Ovary (tissue), 9 donors: ENCODE data around the gene AGO3. TPM values are rescaled to one million over a fixed set of nuclear protein-coding genes. Genes with fewer than 3 reads are reported as not detected.

Experiments used
- DNase-seq, 5 donors: peaks; one replicate each; pipeline ENCODE4 v3.0.0-alpha.2; 2019 to 2020
- H3K27ac ChIP-seq, 2 donors: fragments of 200-600 bp; one replicate each; pipeline versions ENCODE4 v1.5.1 to v1.8.0; 2019 to 2022
- H3K27me3 ChIP-seq: fragments of 200-600 bp; one replicate; pipeline ENCODE4 v1.8.0; 2022
- H3K36me3 ChIP-seq: fragments of 200-600 bp; sonication (generic); one replicate; pipeline ENCODE4 v1.5.1; 2019
- H3K4me1 ChIP-seq: one replicate; pipeline ENCODE4 v1.8.1; 2013; ENCODE audit warnings: mild to moderate bottlenecking, moderate library complexity; ENCODE audit not compliant: insufficient read depth
- H3K4me3 ChIP-seq: fragments of 200-600 bp; sonication (generic); one replicate; pipeline ENCODE4 v1.5.1; 2017
- H3K9me3 ChIP-seq, 2 donors: fragments of 200-600 bp in 1 of 2; sonication (generic) in 1 of 2; one replicate each; pipeline versions ENCODE4 v1.5.1 to v1.8.1; 2013 to 2019; ENCODE audit warnings: mild to moderate bottlenecking in 1 of 2, moderate library complexity in 1 of 2
- CTCF ChIP-seq, 3 donors: fragments of 450-650 bp in 2 of 3; fragments of 200-600 bp in 1 of 3; IDR thresholded peaks; one replicate each; pipeline versions ENCODE4 v1.5.1 to v1.8.0; 2016 to 2022; ENCODE audit warnings: antibody characterized with exemption in 3 of 3, mild to moderate bottlenecking in 1 of 3
- EP300 ChIP-seq: sonication (generic); formaldehyde crosslinking; IDR thresholded peaks from one replicate; pipeline ENCODE4 v1.6.1; 2017; ENCODE audit warnings: antibody characterized with exemption
- POLR2A ChIP-seq: fragments of 450-650 bp; IDR thresholded peaks from one replicate; pipeline ENCODE4 v1.6.1; 2017; ENCODE audit warnings: antibody characterized with exemption, mild to moderate bottlenecking, moderate library complexity
- WGBS, 3 donors: extraction: QIAGEN DNeasy Blood & Tissue Kit in 1 of 3; methylation state at CpG; one replicate each; pipeline versions ENCODE4 v1.1.5 to v1.1.7; 2013 to 2017; 5-methylcytosine and 5-hydroxymethylcytosine counted together
- intact Hi-C, 4 donors: fragments of 100-400 bp; cut with DNase I; formaldehyde crosslinking; loops; one replicate each; pipeline versions ENCODE4 v1.11.0 to v1.15.1; 2022 to 2023
- polyA plus RNA-seq, 2 donors: library from polyadenylated mRNA; stranded (reverse); fragments of 200-250 nt in 1 of 2; fragments of 350-450 nt in 1 of 2; fragmentation: Illumina TruSeq in 1 of 2; extraction: RNeasy Lipid Tissue Mini Kit (QIAGEN cat#74804) in 1 of 2; gene quantifications; one replicate each; pipeline ENCODE4 v1.2.3, GENCODE V29; 2013 to 2014
- total RNA-seq, 7 donors: library from RNA; depleted of rRNA in 2 of 7; stranded (reverse); fragments of >200 nt in 2 of 7; fragmentation: NEBNext Ultra II Directional in 3 of 7; extraction: Animal tissue kit (Norgen Biotek cat#: 25700) in 3 of 7; gene quantifications; one replicate each; pipeline versions ENCODE4 v1.1.0 to v1.2.4, GENCODE V29; 2016 to 2023
- donor health status: DM: no; HTN: no; CAD: no; lungs with moderate emphysema.
- donor health status: DM: no; HTN: no; CAD: no.
- donor health status: Bipolar disorder and iron deficiency.
- donor health status: DM: yes; HTN: yes; CAD: no.
- donor health status: DM: no; HTN: no; CAD: no.
- donor health status: DM: yes; HTN: yes; CAD: no.

The AGO3 gene
- total and polyA plus RNA-seq, 9 donors, result 3.8 to 44.1 (median 30.7) TPM

GRCh38 chr1:35980090-35980489, 49.2 kb downstream of the AGO3 start:
- DNase-seq, result no peak
- no peaks in the 10 kb centered on the region for H3K9me3 ChIP-seq
- no peaks in the 10 kb centered on the region for H3K36me3 ChIP-seq
- no peak overlapping the region for H3K27ac ChIP-seq
- no peaks in the 10 kb centered on the region for H3K27me3 ChIP-seq
- TF ChIP-seq CTCF (IDR thresholded peaks at IDR 0.05) (no peak), EP300 (no peak), POLR2A (no peak)
- no peaks in the 10 kb centered on the region for H3K4me1 ChIP-seq
- H3K4me3 ChIP-seq, result no peak overlapping the region
- intact Hi-C loops, result no loop called here

DNA sequence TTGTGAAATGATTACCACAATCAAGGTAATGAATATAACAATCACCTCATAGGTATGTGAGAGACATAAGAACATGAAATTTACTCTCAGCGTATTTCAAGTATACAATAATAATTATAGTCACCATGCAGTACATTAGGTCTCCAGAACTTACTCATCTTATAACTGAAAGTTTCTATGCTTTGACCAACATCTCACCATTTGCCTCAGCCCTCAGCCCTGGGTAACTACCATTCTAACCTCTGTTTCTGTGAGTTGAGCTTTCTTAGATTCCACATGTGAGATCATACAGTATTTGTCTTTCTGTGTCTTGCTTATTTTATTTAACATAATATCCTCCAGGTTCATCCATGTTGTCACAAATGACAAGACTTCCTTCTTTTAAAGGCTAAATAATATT, 57.3 kb downstream of the AGO3 start:
- Histone ChIP-seq H3K4me1 (no peaks in the 10 kb centered on the region), H3K9me3 (no peaks in the 10 kb centered on the region), H3K36me3 (no peaks in the 10 kb centered on the region), H3K27me3 (no peaks in the 10 kb centered on the region), H3K4me3 (no peak overlapping the region), H3K27ac (no peak overlapping the region)
- no peak for DNase-seq
- no peak for TF ChIP-seq EP300
- TF ChIP-seq POLR2A, result no peak
- TF ChIP-seq CTCF (IDR thresholded peaks at IDR 0.05), result no peak
- WGBS, 3 donors, result 97 to 100% (median 98%) methylated on average over 1 of the region's 1 CpG
- intact Hi-C loops, result no loop called here

GRCh38 chr1:36006941-36007500, 76.1 kb downstream of the AGO3 start:
- H3K27ac ChIP-seq, result no peak overlapping the region
- H3K4me3 ChIP-seq, result no peak overlapping the region
- H3K4me1 ChIP-seq, result no peaks in the 10 kb centered on the region
- TF ChIP-seq EP300 (no peak), CTCF (IDR thresholded peaks at IDR 0.05) (no peak), POLR2A (no peak)
- intact Hi-C loops, result no loop called here
- 92 to 99% (median 97%) methylated on average over 3 of the region's 3 CpGs for WGBS, 3 donors
- H3K9me3 ChIP-seq, result no peaks in the 10 kb centered on the region
- H3K27me3 ChIP-seq, result no peaks in the 10 kb centered on the region
- no peak for DNase-seq
- no peaks in the 10 kb centered on the region for H3K36me3 ChIP-seq

DNA sequence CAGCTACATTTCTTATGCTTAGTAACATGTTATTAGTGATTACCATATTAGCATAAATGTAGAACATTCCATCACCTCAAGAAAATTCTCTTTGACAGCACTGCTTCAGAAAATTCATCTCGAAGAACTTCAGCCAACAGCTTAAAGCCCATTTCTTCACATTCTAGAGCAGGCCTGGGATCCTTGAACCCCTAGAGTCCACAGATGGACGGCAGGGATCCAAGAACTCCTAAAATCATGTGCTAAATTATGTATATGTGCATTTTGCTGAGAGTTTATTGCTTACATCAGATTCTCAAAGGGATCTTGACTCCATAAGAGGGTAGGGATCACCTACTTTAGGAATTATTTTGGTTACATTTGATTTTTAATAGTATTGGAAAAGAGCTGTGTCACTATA, 76.8 kb downstream of the AGO3 start:
- WGBS, 3 donors, result 78 to 91% (median 88%) methylated on average over 2 of the region's 2 CpGs
- Histone ChIP-seq H3K27me3 (no peaks in the 10 kb centered on the region), H3K27ac (no peak overlapping the region), H3K4me3 (no peak overlapping the region), H3K4me1 (no peaks in the 10 kb centered on the region), H3K36me3 (no peaks in the 10 kb centered on the region), H3K9me3 (no peaks in the 10 kb centered on the region)
- TF ChIP-seq POLR2A, result no peak
- no peak for TF ChIP-seq EP300
- no peak for TF ChIP-seq CTCF (IDR thresholded peaks at IDR 0.05)
- intact Hi-C loops, result no loop called here
- DNase-seq, result no peak
